Osteocyte (in vitro differentiated cells): ENCODE results near the gene TCF3. TPM values are rescaled to one million over a fixed set of nuclear protein-coding genes. Genes with fewer than 3 reads are reported as not detected.

Experiments used
- DNase-seq: peaks from one replicate; pipeline ENCODE4 v3.0.0; 2021; ENCODE audit warnings: mixed read lengths; ENCODE audit not compliant: unreplicated experiment; ENCODE audit errors: extremely low spot score
- H3K27ac Mint-ChIP-seq: one replicate; pipeline ENCODE4 v1.8.0; 2021; ENCODE audit warnings: mild to moderate bottlenecking, mixed read lengths; ENCODE audit not compliant: unreplicated experiment
- H3K27me3 Mint-ChIP-seq: one replicate; pipeline ENCODE4 v1.8.0; 2021; ENCODE audit warnings: mixed read lengths; ENCODE audit not compliant: unreplicated experiment
- H3K36me3 Mint-ChIP-seq: one replicate; pipeline ENCODE4 v1.8.0; 2021; ENCODE audit warnings: mixed read lengths; ENCODE audit not compliant: unreplicated experiment
- H3K4me1 Mint-ChIP-seq: one replicate; pipeline ENCODE4 v1.8.0; 2021; ENCODE audit warnings: mixed read lengths; ENCODE audit not compliant: unreplicated experiment
- H3K4me3 Mint-ChIP-seq: one replicate; pipeline ENCODE4 v1.8.0; 2021; ENCODE audit warnings: mild to moderate bottlenecking, moderate library complexity, mixed read lengths; ENCODE audit not compliant: unreplicated experiment
- H3K9me3 Mint-ChIP-seq: one replicate; pipeline ENCODE4 v1.8.0; 2021; ENCODE audit warnings: mixed read lengths; ENCODE audit not compliant: unreplicated experiment
- total RNA-seq: library from RNA; stranded (reverse); gene quantifications from 2 replicates; pipeline ENCODE4 v1.2.1, GENCODE V29; 2021
- TF ChIP-seq, protein P1 (sequence below): fragments of 200-600 bp; sonication (generic); IDR thresholded peaks from 2 replicates; pipeline ENCODE4 v1.5.0; 2021; ENCODE audit warnings: antibody characterized with exemption, mild to moderate bottlenecking, moderate library complexity

The TCF3 gene
- total RNA-seq, 1 donor from 2014 or later, result 180 TPM

DNA sequence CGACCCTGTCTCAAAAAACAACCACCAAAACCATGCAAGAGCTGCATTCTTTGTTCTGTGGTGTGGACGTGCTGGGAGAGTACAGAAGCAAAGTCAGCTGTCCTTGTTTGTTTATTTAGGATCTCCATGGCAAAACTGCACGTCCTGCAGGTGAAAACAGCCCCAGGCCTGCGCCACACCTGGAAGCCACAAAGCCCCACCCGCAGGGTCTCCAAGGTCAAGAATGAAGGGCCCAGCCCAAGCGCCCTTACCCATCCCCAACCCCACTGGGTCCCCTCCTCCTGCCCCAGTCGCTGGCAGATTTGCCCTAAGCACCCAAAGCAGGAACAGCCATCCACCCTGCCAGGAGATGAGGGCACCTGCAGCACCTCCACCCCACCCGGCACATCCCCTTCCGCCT lies 70.2 kb downstream of the TCF3 start:
- H3K9me3 Mint-ChIP-seq, result no peaks in the 10 kb centered on the region
- H3K27ac Mint-ChIP-seq, result no peak overlapping the region
- no peaks in the 10 kb centered on the region for H3K4me1 Mint-ChIP-seq
- peaks cover 18% of the 10 kb centered on the region for H3K36me3 Mint-ChIP-seq
- TF ChIP-seq, protein P1, sequence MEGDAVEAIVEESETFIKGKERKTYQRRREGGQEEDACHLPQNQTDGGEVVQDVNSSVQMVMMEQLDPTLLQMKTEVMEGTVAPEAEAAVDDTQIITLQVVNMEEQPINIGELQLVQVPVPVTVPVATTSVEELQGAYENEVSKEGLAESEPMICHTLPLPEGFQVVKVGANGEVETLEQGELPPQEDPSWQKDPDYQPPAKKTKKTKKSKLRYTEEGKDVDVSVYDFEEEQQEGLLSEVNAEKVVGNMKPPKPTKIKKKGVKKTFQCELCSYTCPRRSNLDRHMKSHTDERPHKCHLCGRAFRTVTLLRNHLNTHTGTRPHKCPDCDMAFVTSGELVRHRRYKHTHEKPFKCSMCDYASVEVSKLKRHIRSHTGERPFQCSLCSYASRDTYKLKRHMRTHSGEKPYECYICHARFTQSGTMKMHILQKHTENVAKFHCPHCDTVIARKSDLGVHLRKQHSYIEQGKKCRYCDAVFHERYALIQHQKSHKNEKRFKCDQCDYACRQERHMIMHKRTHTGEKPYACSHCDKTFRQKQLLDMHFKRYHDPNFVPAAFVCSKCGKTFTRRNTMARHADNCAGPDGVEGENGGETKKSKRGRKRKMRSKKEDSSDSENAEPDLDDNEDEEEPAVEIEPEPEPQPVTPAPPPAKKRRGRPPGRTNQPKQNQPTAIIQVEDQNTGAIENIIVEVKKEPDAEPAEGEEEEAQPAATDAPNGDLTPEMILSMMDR, result no peak
- H3K27me3 Mint-ChIP-seq, result no peaks in the 10 kb centered on the region
- no peak for DNase-seq
- no peak overlapping the region for H3K4me3 Mint-ChIP-seq

- Mint-ChIP-seq H3K27me3 (no peaks in the 10 kb centered on the region), H3K36me3 (peaks cover 18% of the 10 kb centered on the region), H3K4me3 (no peak overlapping the region), H3K4me1 (no peaks in the 10 kb centered on the region), H3K9me3 (no peaks in the 10 kb centered on the region), H3K27ac (no peak overlapping the region)
- TF ChIP-seq, protein P1, result no peak
- no peak for DNase-seq
These were observed 71.5 kb downstream of the TCF3 start for GRCh38 chr19:1580957-1581356.

DNA sequence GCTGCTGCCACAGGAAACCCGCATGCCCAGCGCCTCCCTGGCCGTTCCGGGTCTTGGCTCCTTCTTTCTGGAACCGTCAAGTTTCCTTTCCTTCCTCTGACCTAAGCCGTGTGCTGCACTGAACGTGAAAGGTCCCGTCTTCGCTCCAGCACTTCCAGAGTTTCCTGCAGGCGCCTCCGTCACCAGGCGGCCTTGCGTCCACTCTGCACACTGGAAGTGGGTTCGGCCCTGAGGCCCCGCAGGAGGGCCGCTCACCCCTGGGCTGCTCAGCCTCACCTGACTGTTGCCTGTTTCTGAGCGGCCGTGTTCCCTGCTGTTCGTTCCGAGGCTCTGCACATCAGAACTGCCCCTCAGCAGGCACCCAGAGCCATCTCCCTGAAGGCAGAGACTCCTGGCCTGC lies 72.0 kb downstream of the TCF3 start:
- H3K27ac Mint-ChIP-seq, result no peak overlapping the region
- no peak overlapping the region for H3K4me3 Mint-ChIP-seq
- no peaks in the 10 kb centered on the region for H3K9me3 Mint-ChIP-seq
- DNase-seq, result no peak
- TF ChIP-seq, protein P1, result no peak
- no peaks in the 10 kb centered on the region for H3K27me3 Mint-ChIP-seq
- H3K36me3 Mint-ChIP-seq, result peaks cover 18% of the 10 kb centered on the region
- H3K4me1 Mint-ChIP-seq, result no peaks in the 10 kb centered on the region

GRCh38 chr19:1579222-1579621 lies 73.2 kb downstream of the TCF3 start:
- peaks cover 15% of the 10 kb centered on the region for H3K36me3 Mint-ChIP-seq
- TF ChIP-seq, protein P1, result no peak
- no peaks in the 10 kb centered on the region for H3K27me3 Mint-ChIP-seq
- H3K9me3 Mint-ChIP-seq, result no peaks in the 10 kb centered on the region
- no peak overlapping the region for H3K4me3 Mint-ChIP-seq
- no peaks in the 10 kb centered on the region for H3K4me1 Mint-ChIP-seq
- H3K27ac Mint-ChIP-seq, result no peak overlapping the region
- no peak for DNase-seq

DNA sequence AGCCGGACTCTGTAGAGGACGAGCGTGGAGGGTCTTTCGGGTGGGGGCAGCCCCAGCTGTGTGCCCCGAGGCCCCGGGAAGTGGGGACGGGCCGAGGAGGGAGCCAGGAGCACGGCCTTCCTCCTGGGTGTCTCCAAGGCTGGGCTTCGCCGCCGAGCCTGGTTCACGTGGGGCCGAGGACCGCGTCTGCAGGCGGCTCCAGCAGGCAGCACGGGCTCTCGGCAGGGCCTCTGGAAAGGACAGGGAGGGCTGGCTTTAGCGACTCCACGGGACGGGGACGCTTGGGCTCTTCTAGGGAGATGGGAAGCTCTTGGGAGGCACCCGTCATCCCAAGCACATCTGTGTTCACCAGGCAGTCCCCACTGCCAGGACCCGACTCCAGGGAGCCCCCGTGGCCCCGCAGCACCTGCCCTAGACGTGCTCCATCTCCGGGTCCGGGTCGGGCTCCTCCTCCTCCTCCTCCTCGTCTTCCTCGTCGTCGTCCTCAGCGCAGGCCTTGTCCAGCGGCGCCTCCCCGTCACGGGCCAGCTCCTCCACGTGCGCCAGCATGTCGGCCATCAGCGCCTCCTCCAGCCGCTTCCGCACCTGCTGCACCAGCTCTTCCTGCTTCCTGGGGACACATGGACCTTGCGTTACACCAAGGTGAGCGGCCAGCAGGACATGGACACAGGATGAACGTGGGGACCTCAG lies 74.3 kb downstream of the TCF3 start:
- H3K4me3 Mint-ChIP-seq, result no peak overlapping the region
- H3K9me3 Mint-ChIP-seq, result no peaks in the 10 kb centered on the region
- TF ChIP-seq, protein P1, result no peak
- DNase-seq, result no peak
- H3K27me3 Mint-ChIP-seq, result no peaks in the 10 kb centered on the region
- H3K4me1 Mint-ChIP-seq, result peaks cover 3% of the 10 kb centered on the region
- peaks cover 12% of the 10 kb centered on the region for H3K36me3 Mint-ChIP-seq
- no peak overlapping the region for H3K27ac Mint-ChIP-seq
